Astrocyte of the cerebellum (primary cell): ENCODE measurements around the gene DLX5.

Experiments
- DNase-seq: peaks from one replicate; pipeline ENCODE4 v3.0.0-alpha.2; 2011; ENCODE audit warnings: low read depth
- H3K4me3 ChIP-seq: 2 replicates; pipeline ENCODE4 v1.5.1; 2011; ENCODE audit warnings: mild to moderate bottlenecking, low read depth, low read length, moderate library complexity
- in situ Hi-C: cut with HindIII; loops from 2 replicates; pipeline ENCODE4 v1.10.0; 2017; ENCODE audit warnings: low sequenced_read_pairs
- TF ChIP-seq, protein P1 (sequence below): IDR thresholded peaks from 2 replicates; pipeline ENCODE4 v1.5.1; 2012; ENCODE audit warnings: low read length, low read depth, moderate library complexity, mild to moderate bottlenecking; ENCODE audit errors: missing control alignments

The DLX5 gene

GRCh38 chr7:97004247-97005182 lies 20.1 kb downstream of the DLX5 start:
- DNase-seq = peak; percentile 24
- in situ Hi-C loops = no loop called here
- H3K4me3 ChIP-seq = peak overlapping the region; percentile 11
- TF ChIP-seq, protein P1, sequence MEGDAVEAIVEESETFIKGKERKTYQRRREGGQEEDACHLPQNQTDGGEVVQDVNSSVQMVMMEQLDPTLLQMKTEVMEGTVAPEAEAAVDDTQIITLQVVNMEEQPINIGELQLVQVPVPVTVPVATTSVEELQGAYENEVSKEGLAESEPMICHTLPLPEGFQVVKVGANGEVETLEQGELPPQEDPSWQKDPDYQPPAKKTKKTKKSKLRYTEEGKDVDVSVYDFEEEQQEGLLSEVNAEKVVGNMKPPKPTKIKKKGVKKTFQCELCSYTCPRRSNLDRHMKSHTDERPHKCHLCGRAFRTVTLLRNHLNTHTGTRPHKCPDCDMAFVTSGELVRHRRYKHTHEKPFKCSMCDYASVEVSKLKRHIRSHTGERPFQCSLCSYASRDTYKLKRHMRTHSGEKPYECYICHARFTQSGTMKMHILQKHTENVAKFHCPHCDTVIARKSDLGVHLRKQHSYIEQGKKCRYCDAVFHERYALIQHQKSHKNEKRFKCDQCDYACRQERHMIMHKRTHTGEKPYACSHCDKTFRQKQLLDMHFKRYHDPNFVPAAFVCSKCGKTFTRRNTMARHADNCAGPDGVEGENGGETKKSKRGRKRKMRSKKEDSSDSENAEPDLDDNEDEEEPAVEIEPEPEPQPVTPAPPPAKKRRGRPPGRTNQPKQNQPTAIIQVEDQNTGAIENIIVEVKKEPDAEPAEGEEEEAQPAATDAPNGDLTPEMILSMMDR = no peak

- in situ Hi-C loops = no loop called here
- TF ChIP-seq, protein P1 = no peak
- DNase-seq = no peak
- no peak overlapping the region for H3K4me3 ChIP-seq
Measured at GRCh38 chr7:97003262-97004246, 21.1 kb downstream of the DLX5 start.

DNA sequence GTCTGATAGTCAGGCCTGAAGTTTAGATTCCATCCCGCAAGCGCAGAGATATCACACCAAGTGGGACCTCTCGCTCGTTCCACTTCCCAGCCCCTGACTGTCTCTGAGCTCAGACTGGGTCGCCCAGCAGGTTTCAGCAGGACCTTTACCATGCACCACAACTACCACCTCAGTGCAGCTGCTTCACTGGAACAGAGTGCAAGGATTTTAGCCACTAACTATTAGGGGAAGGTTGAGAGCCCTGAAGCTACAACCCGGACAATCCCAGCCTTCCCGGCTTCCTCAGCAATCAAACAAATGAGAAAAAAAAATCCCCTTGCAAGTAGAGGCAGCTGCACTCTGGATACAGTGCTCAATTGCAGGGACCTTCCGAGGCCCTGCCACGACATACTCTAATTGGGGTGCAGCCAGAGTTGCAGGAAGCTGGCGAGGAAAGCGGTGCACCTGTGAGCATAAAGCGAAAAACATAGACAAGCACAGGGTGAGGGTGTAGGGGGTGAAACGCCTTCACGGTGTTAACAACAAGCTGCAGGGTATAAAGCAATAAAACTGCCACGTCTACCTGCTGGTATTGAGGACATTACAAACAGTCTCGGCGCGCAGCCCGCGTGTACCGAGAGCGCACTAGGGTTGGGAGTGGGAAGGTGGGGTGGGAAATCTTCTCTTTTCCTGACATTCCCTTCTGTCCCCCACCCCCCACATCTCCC lies 21.9 kb downstream of the DLX5 start:
- in situ Hi-C loops = no loop called here
- H3K4me3 ChIP-seq = no peak overlapping the region
- TF ChIP-seq, protein P1 = no peak
- DNase-seq = no peak

GRCh38 chr7:97001656-97002554 lies 22.7 kb downstream of the DLX5 start:
- in situ Hi-C loops = no loop called here
- TF ChIP-seq, protein P1 = no peak
- DNase-seq = no peak
- H3K4me3 ChIP-seq = no peak overlapping the region

- no peak overlapping the region for H3K4me3 ChIP-seq
- in situ Hi-C loops = no loop called here
- no peak for DNase-seq
- TF ChIP-seq, protein P1 = no peak
Measured at GRCh38 chr7:97001221-97001620, 23.4 kb downstream of the DLX5 start.
